NT2/D1 (cell line): ENCODE results near the gene ZSWIM4.

Source experiments
- DNase-seq: peaks from one replicate; pipeline ENCODE4 v3.0.0-alpha.2; 2011; ENCODE audit warnings: low read depth, low spot score
- H3K27me3 ChIP-seq: 2 replicates; pipeline ENCODE4 v1.6.0; 2011; ENCODE audit warnings: mild to moderate bottlenecking; ENCODE audit not compliant: insufficient read length, insufficient read depth
- H3K36me3 ChIP-seq: 2 replicates; pipeline ENCODE4 v1.6.1; 2011; ENCODE audit warnings: mild to moderate bottlenecking, low read length, mixed read lengths; ENCODE audit not compliant: insufficient read depth, insufficient read length
- H3K4me1 ChIP-seq: 2 replicates; pipeline ENCODE4 v1.5.1; 2011; ENCODE audit not compliant: insufficient read depth, insufficient read length
- H3K4me3 ChIP-seq: 2 replicates; pipeline ENCODE4 v1.5.1; 2011; ENCODE audit warnings: low read depth; ENCODE audit not compliant: insufficient read length
- H3K9ac ChIP-seq: 2 replicates; pipeline ENCODE4 v1.6.0; 2011; ENCODE audit warnings: low read depth; ENCODE audit not compliant: insufficient read length
- H3K9me3 ChIP-seq: 2 replicates; pipeline ENCODE4 v1.5.1; 2011; ENCODE audit warnings: mild to moderate bottlenecking, low read length; ENCODE audit not compliant: insufficient read depth
- SUZ12 ChIP-seq: IDR thresholded peaks from 2 replicates; pipeline ENCODE4 v1.6.1; 2011; ENCODE audit not compliant: insufficient read length, insufficient read depth; ENCODE audit errors: extremely low read depth
- YY1 ChIP-seq: IDR thresholded peaks from 2 replicates; pipeline ENCODE4 v1.6.1; 2011; ENCODE audit not compliant: insufficient read length, insufficient read depth
- ZNF274 ChIP-seq: IDR thresholded peaks from 2 replicates; pipeline ENCODE4 v1.6.1; 2011; ENCODE audit warnings: mild to moderate bottlenecking, low read depth, low read length

ZSWIM4 gene

DNA sequence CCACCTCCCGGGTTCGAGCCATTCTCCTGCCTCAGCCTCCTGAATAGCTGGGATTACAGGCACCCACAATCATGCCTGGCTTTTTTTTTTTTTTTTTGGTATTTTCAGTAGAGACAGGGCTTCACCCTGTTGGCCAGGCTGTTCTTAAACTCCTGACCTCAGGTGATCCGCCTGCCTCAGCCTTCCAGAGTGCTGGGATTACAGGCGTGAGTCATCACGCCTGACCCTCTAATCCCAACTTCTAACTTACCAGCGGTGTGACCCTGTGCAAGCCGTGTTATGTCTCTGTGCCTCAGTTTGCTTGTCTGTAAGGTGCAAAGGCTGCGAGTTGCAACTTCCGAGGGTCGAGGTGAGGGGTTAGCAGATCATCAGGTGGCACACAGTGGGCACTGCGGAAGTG is 17.3 kb downstream of the ZSWIM4 start:
- no peak overlapping the region for H3K4me3 ChIP-seq
- no peaks in the 10 kb centered on the region for H3K27me3 ChIP-seq
- H3K9ac ChIP-seq, result no peak overlapping the region
- TF ChIP-seq YY1 (no peak), SUZ12 (no peak), ZNF274 (no peak)
- DNase-seq, result no peak
- peaks cover 10% of the 10 kb centered on the region for H3K4me1 ChIP-seq
- H3K9me3 ChIP-seq, result no peaks in the 10 kb centered on the region
- H3K36me3 ChIP-seq, result peaks cover 48% of the 10 kb centered on the region

DNA sequence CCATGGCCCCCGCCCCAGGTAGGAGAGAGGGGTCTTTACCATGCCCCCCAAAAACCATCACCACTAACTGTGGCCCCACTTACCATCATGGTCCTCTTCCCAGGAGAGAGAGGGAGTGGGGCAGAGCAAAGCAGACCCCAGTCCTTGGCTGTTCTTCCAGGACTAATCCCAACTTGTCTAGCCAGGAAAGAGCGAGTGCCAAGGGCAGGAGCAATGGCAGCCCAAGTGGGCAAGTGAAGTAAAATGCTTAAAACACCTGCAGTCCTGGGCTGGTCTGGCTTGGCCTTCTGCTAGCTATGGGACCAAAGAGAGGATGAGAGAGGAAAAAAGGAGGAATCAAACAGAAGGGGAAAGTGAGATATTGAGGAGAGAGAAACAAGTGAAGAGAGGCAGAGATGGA is 17.9 kb downstream of the ZSWIM4 start:
- H3K36me3 ChIP-seq, result peaks cover 45% of the 10 kb centered on the region
- peaks cover 12% of the 10 kb centered on the region for H3K4me1 ChIP-seq
- no peak overlapping the region for H3K9ac ChIP-seq
- no peaks in the 10 kb centered on the region for H3K9me3 ChIP-seq
- no peak for TF ChIP-seq SUZ12
- no peak for TF ChIP-seq YY1
- no peak for TF ChIP-seq ZNF274
- no peaks in the 10 kb centered on the region for H3K27me3 ChIP-seq
- no peak for DNase-seq
- no peak overlapping the region for H3K4me3 ChIP-seq

DNA sequence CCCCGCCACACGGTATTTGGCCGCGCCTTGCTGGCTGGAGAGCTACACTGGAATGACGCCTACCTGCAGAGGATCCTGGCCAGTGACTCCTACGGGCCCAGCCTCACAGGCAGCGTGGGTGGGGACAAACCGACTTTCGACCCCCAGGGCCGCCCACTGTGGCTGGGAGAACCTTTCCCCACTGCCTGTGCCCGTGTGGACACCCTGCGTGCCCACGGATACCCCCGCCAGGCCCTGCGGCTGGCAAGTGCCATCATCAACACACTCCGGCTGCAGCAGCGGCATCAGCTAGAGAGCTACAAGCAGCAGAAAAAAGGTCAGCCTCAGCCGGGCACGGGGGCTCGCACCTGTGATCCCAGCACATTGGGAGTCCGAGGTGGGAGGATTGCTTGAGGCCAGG is 19.3 kb downstream of the ZSWIM4 start:
- DNase-seq, result no peak
- Histone ChIP-seq H3K4me3 (no peak overlapping the region), H3K9me3 (no peaks in the 10 kb centered on the region), H3K4me1 (peaks cover 12% of the 10 kb centered on the region), H3K36me3 (peaks cover 34% of the 10 kb centered on the region), H3K27me3 (no peaks in the 10 kb centered on the region), H3K9ac (no peak overlapping the region)
- TF ChIP-seq ZNF274 (no peak), SUZ12 (no peak), YY1 (no peak)

DNA sequence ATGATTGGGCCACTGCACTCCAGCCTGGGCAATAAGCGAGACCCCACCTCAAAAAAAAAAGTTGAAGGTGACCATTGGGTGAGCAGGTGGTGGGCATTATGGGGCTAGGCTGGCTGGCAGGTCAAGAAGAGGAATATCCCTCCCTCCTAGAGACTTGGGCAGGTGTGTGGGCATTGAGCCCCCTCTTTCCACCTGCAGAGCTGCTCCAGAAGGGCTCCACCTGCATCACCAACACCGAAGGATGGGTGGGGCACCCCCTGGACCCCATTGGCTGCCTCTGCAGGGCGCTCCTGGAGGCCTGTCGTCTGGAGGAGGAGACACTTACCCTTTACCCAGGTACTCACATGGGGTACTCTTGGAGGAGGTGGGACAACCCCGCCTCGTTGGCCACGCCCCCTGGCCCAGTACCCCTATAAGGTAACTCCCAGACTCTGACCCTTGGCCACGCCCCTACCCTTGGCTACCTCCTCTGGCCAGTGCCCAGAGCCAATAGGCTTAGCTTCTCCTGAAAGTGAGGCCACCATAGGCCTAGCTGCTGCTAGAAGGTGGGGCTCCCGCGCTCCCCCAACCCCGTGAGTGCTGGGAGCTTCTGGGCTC is 21.9 kb downstream of the ZSWIM4 start:
- no peak for TF ChIP-seq SUZ12
- TF ChIP-seq ZNF274, result no peak
- no peak for TF ChIP-seq YY1
- Histone ChIP-seq H3K4me1 (peaks cover 12% of the 10 kb centered on the region), H3K36me3 (peaks cover 41% of the 10 kb centered on the region), H3K4me3 (no peak overlapping the region), H3K9me3 (no peaks in the 10 kb centered on the region), H3K9ac (no peak overlapping the region), H3K27me3 (no peaks in the 10 kb centered on the region)
- no peak for DNase-seq

DNA sequence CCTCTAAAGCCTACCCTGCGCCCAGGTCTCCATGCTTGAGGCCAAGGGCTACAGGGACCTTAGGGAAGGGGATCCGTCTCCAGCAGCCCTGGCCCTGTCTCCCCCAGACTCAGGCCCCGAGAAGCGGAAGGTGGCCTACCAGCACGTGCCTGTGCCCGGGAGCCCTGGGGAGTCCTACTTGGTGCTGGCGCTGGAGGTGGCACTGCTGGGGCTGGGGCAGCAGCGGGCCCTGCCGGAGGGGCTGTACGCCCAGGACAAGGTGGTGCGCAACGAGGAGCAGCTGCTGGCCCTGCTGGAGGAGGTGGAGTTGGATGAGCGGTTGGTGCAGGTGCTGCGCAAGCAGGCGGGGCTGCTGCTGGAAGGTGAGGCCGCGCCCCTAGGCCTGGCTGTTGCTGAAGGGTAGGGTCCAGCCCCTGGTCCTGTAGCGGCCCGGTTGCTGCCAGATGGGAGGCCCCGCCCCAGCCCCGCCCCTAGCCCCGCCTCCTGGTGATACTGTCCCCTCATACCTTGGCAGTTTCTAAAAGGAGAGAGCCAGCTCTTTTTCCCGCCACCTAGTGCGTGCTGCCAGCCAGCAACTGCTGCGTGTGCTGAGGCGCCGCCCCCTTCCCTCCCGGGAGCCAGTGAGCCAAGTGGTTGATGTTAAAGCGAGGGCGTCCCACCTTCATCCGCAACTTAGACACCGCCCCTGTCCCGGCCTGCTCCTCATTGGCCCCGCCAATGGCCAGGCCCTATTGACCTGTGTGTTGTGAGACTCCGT is 22.6 kb downstream of the ZSWIM4 start:
- no peaks in the 10 kb centered on the region for H3K27me3 ChIP-seq
- TF ChIP-seq ZNF274 (no peak), YY1 (no peak), SUZ12 (no peak)
- peaks cover 39% of the 10 kb centered on the region for H3K36me3 ChIP-seq
- H3K4me1 ChIP-seq, result peaks cover 10% of the 10 kb centered on the region
- no peak overlapping the region for H3K4me3 ChIP-seq
- peak overlapping the region; percentile 26 for H3K9ac ChIP-seq
- no peaks in the 10 kb centered on the region for H3K9me3 ChIP-seq
- no peak for DNase-seq

DNA sequence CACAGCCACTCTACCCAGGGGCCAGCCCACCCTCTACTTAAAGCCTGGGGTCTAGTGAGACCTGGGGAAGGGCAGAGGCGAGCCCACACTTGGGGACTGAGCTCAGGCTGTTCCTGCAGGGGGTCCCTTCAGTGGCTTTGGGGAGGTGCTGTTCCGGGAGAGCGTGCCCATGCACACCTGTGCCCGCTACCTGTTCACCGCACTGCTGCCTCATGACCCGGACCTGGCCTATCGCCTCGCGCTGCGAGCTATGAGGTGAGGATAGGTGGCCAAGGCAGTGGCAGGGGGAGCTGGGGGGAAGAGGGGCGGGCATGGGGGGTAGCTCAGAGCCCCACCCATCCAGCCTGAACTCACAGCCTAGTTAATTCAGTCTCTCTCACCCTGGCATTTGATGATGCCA is 24.0 kb downstream of the ZSWIM4 start:
- H3K9ac ChIP-seq, result no peak overlapping the region
- H3K27me3 ChIP-seq, result no peaks in the 10 kb centered on the region
- no peak for DNase-seq
- H3K4me3 ChIP-seq, result no peak overlapping the region
- H3K9me3 ChIP-seq, result no peaks in the 10 kb centered on the region
- peaks cover 47% of the 10 kb centered on the region for H3K36me3 ChIP-seq
- TF ChIP-seq YY1 (no peak), ZNF274 (no peak), SUZ12 (no peak)
- H3K4me1 ChIP-seq, result peaks cover 9% of the 10 kb centered on the region

DNA sequence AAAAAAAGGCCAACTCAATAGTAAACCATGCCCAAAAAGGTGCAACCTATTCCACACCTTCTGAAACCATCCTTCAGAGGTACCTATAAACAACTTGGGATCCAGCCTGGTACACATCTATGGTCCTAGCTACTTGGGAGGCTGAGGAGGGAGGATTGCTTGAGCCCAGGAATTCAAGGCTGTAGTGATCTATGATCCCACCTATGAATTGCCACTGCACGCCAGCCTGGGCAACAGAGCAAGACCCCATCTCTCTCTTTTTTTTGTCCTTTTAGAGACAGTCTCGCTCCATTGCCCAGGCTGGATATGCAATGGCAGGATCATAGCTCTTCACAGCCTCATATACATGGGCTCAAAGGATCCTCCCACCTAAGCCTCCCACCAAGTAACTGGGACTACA is 26.0 kb downstream of the ZSWIM4 start:
- H3K36me3 ChIP-seq, result peaks cover 41% of the 10 kb centered on the region
- TF ChIP-seq YY1 (no peak), SUZ12 (no peak), ZNF274 (no peak)
- H3K27me3 ChIP-seq, result no peaks in the 10 kb centered on the region

More for the DNA sequence above, 26.0 kb downstream of the ZSWIM4 start:
- peaks cover 17% of the 10 kb centered on the region for H3K4me1 ChIP-seq
- no peak for DNase-seq
- H3K9ac ChIP-seq, result no peak overlapping the region
- H3K4me3 ChIP-seq, result no peak overlapping the region
- H3K9me3 ChIP-seq, result no peaks in the 10 kb centered on the region
